Measurements from ENCODE around the gene DMRTB1.

The DMRTB1 gene

DNA sequence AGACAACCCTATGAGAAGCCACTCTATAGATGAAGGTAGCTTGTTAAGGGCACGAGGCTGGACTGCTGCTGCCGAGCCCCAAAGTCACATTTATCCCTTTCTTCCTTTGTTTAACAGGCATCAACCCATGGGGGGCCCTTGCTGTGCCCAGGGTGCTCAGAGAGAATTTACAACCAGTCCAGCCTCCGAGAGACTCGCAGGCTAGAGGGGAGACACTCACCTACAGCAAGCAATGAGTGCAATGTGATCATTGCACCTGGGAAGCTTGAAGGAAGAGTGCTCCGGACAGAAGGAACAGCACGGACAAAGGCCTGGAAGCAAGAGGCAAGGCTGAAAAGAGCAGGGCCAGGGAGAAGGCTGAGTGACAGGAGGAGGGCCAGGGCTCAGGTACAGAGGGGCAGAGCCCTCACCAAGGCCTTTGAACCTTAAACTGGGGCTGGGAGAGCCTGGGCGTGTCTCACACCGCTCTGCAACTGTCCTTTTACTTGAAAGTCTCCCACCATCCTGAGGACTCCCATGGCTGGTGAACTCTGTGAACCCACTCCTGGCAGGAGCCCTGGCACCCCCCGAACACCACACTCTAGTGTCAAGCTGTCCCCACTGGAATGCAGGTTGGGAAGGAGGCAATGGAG, 27.3 kb downstream of the DMRTB1 start:
- DNase-seq (ENCODE audit: low spot score), result no peak

- no peak for DNase-seq (ENCODE audit: low spot score)
Observed at GRCh38 chr1:53490351-53490750, 31.2 kb downstream of the DMRTB1 start.

- DNase-seq (ENCODE audit: low spot score), result no peak
Observed at GRCh38 chr1:53495633-53496345, 36.6 kb downstream of the DMRTB1 start.

DNA sequence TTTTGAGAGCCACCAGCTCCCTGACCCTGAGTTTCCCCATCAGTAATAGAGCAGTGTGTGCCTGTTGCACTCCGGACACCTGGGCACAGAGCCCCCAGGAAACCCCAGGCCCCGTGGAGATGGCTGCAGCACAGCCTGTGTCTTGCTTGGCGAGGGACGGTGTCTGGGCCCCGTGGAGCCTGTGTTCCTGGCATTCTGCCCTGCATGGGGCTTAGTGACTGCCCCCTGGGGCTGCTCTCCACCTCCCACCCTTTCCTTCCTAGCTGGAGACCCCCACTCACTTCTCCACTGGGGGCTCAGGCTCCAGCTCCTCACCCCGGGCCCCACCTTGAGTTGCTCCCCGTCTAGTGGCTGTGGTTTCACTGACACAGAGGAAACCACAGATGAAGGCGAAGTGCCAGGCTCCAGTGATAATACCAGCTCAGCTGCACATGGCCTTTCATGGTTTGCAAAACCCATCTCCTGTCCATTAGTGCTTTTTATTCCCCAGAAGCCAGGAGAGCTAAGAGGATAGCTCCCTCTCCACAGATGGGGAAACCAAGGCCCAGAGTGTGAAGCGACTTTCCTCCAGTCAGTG, 39.4 kb downstream of the DMRTB1 start:
- no peak for DNase-seq (ENCODE audit: low spot score)

GRCh38 chr1:53499257-53500203, 40.3 kb downstream of the DMRTB1 start:
- DNase-seq (ENCODE audit: low spot score), result no peak

GRCh38 chr1:53500204-53501064, 41.2 kb downstream of the DMRTB1 start:
- no peak for DNase-seq (ENCODE audit: low spot score)

DNA sequence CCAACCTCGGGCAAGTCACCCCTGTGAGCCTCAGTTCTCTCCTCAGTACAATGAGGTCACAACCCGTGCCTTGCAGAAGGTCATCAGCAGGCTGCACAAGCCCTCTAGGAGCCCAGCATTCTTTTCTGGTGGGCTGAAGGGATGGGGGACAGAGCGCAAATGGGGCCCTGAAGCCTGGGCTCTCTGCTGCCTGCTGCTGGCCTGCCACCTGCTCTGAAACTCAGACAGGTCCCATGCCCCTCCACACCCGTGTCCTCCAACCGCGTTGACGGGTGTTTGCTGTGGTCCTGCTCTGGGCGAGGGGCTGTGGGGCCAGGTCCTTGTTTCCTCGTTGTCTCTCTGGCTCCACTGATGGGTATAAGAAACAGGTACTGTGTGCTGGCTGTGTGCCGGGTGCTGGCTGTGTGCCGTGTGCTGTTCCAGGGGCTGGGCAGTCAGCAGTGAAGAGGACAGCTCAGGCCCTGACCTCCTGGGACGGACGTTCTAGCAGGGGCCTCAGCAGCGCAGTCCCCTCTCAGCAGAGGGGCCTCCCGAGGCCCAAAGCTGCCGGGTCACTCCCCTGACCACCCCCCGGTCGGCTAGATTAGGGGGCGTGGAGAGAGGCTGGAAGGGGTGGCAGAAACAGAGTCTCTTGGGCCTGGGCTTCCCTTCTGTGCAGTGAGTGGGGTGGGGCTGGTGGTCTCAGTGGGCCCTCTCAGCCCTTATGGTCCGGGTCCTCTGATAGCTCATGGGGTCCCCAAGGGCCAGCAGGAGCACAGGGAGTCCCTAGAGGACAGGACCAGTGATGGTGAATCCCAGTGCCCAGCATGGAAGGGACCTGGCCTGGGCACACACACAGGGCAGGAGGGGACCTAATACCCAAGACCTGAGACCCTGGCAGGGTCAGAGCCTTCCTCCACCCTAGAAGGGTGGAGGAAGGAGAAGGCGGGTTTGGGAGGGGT, 42.1 kb downstream of the DMRTB1 start:
- DNase-seq (ENCODE audit: low spot score), result no peak

GRCh38 chr1:53502641-53503432, 43.6 kb downstream of the DMRTB1 start:
- no peak for DNase-seq (ENCODE audit: low spot score)

DNA sequence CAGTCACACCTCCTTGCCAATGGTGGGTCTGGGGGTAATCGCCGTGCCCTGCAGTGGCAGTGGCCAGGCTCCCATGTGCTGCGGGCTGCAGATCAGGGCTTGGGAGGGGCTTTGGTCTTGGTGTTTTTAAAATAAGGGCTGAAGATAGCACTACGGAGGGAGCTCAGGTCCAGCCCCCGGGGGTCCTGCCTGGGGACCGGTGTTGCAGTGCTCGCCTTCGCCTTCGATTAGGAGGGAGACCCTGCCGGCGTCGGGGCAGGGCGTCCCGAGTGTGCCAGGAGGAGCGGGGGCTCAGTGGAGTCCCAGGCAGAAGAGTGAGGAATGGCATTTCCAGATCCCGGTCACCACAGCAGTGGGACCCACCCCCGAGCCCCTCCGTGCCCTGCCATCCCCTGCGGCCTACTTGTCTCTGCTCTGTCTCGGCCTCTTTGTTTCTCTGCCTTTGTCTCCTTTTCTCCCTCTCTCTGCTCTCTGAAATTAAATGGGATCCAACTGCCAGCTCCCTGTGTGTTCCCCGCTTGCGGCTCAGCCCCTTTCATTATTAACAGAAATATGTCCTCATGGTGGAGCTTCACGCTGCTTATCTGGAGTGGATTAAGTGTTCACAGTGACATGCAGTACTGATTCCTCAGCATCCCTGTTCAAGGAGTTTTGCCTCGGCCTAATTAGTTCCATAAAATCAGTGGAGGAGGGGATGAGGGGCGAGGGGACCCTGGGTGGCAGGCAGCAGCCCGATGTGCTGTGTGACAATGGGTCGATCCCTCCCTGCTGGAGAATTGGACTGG, 44.4 kb downstream of the DMRTB1 start:
- no peak for DNase-seq (ENCODE audit: low spot score)

DNA sequence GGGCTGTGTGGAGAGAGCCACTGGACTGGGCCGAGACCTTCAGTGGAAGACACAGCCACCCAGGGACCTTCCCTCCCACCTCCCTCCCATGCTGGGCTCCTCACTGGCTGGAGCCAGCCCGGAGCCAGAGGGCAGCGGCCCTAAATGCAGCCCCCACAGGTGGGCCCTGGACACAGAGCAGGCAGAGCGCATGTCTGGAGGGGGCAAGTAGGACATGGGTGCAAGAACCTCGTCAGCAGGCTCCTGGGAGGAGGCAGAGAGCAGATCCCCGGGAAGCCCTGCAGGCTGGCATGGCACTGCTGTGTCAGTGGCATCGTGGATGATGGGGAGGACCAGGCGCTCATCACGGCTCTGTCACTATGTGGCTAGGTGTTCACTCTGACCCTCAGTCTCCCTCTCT, 45.7 kb downstream of the DMRTB1 start:
- no peak for DNase-seq (ENCODE audit: low spot score)

DNA sequence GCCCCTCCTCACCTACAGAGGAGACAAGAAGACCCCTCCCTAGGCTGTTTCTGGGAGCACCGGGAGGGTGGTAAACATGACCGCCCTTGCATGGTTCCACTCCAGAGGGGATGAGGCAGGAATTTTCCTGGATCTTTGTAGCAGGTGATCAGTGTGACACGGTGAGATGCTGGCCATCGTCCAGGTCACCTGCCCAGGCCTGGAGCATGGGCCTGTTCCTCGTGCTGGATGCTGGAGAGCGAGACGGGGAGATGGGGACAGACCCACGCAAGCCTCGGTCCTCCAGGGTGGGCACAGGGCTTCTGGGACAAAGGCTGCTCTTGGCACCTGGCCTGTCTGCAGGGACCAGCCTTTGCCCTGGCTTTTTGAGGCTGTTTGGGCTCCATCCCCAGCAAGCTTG, 46.2 kb downstream of the DMRTB1 start:
- no peak for DNase-seq (ENCODE audit: low spot score)

DNA sequence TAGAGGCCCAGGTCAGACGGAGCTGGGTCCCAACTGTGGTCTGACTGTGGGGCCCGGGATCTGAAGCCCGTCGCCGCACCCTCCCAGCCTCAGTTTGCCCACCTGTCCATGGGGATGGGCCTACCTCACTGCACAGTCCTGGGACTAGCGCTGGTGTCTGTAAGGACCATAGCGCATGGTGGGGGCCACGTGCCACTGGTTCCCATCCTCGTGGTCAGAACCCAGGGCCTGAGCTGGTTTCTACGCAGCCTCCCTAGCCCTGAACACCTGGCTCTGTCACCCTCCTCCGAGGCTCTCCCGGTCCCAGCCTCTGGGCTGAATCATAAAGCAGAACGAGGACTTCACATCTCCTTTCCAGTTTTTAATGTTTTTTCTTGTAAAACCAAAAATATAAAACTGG, 46.7 kb downstream of the DMRTB1 start:
- DNase-seq (ENCODE audit: low spot score), result no peak

DNA sequence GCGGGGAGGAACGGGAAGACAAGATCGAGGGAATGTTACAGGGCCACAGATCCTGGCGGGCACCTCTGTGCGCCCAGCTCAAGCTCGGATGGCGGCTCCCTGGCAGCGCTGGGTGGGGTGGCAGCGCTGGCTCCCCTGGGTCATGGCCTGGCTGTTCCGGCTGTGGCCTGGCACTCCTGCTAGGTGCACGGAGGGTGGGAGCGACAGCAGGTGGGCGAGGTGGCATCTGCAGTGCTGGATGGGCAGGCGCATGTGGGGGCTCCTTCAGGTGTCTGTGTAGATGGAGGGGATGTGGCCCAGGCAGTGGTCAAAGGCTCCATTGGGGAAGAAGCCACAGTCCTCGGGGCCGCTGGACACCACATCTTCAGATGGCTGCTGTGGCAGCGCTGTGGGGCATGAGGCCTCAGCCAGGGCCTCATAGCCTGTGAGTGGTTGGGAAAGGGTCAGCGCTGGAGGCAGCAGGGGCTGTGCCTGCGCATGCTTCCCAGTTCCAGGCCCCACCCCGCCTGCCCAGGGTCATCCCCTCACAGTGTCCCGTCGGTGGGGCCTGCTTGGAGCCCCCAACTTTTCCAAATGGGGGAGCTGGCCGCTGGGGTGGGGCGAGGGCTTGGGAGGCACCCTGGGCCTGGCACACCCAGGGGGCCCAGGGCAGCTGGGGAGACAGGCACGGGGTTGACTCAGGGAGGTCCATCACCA, 47.3 kb downstream of the DMRTB1 start:
- DNase-seq (ENCODE audit: low spot score), result no peak

DNA sequence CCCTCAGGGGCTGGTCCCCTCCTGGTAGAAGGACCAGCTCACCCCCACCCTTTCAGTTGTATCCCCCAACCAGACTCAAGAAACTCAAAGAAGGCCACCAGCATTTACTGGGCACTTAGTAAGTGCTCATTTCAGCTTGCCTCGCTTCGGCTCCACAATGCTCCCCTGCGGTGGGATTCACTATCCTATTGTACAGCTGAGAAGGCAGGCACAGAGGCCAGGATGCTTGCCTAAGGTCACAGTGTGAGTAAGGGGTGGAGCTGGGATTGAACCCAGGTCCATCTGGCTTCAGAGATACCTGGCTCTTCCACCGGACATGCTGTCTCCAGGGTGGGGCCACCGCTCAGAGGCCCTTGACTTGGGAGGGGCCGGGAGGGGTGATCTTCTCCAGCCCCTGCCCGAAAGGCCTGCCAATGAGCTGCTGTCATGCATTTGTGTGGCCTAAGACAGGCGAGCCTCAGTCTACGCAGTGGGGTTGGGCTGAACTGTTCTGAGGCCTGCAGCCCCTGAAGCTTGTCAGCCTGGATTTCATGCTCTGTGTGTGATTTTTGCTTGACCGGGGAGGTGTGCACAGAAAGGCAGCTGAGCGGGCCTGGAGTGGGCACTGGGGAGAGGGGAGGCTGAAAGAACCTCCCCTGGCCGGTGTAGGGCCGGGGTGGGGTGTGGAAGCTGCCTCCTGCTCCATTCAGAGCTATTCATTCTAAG, 48.1 kb downstream of the DMRTB1 start:
- no peak for DNase-seq (ENCODE audit: low spot score)

DNA sequence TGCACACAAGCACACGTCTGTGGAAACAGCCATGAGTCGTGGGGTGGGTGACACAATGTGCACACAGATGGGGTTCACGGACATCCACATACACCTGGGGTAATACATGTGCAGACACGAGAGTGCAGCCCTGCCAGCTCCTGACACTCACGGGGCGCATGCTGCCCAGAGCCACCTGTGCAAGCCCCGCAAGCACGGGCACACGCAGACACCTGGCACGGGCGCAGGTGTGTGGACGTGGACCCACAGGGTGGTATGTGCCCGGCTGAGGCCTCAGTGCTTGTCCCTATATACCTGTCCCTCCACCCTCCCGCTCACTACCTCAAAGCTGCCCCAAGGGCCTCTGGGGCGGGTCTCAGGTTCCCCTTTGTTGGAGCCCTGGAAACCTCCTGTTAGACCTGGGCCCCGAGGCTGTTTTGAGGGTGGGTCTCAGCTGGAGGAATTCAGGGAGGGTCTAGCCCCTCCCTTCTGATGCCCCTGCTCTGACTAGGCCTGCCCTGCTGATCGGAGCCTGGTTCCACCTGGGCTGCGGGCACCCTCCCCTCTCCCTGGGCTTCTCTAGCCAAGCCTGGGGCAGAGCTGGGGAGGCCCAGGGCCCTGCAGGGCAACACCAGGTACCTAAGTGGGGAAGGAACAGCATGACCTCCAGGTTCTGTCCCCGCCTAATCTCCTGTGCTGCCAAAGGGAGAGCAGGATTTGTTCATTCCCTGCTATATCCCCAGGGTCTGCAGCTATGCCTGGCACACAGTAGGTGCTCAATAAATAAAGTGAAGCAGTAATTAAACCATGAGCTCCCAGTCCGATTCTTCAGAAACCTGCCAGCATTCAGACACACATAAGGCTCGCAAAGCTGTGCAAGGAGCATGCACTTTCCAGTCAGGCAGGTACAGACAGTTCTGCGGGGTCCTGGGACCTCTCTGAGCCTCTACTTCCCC, 49.1 kb downstream of the DMRTB1 start:
- DNase-seq (ENCODE audit: low spot score), result no peak

- peak; percentile 41 for DNase-seq (ENCODE audit: low spot score)
Observed at GRCh38 chr1:53508991-53509666, 49.9 kb downstream of the DMRTB1 start.
